Suprapubic skin (tissue), 4 donors: ENCODE results near the gene CD8B2.

Experiments
- EP300 ChIP-seq: sonication (generic); formaldehyde crosslinking; IDR thresholded peaks from one replicate; pipeline ENCODE4 v1.6.1; 2017; ENCODE audit warnings: antibody characterized with exemption
- POLR2A ChIP-seq, 2 donors: fragments of 450-650 bp; IDR thresholded peaks; one replicate each; pipeline ENCODE4 v1.6.1; 2017; ENCODE audit warnings: antibody characterized with exemption in 2 of 2, mild to moderate bottlenecking in 2 of 2, moderate library complexity in 2 of 2
- POLR2AphosphoS5 ChIP-seq, 3 donors: sonication (generic); formaldehyde crosslinking; IDR thresholded peaks; one replicate each; pipeline ENCODE4 v1.6.1; 2017; ENCODE audit warnings: antibody characterized with exemption in 3 of 3
- TF ChIP-seq, protein P1 (sequence below), 2 donors: fragments of 200-600 bp in 1 of 2; fragments of 450-650 bp in 1 of 2; sonication (generic) in 1 of 2; IDR thresholded peaks; one replicate each; pipeline ENCODE4 v1.5.1; 2016 to 2019; ENCODE audit warnings: antibody characterized with exemption in 2 of 2, mild to moderate bottlenecking in 1 of 2, moderate library complexity in 1 of 2

DNA sequence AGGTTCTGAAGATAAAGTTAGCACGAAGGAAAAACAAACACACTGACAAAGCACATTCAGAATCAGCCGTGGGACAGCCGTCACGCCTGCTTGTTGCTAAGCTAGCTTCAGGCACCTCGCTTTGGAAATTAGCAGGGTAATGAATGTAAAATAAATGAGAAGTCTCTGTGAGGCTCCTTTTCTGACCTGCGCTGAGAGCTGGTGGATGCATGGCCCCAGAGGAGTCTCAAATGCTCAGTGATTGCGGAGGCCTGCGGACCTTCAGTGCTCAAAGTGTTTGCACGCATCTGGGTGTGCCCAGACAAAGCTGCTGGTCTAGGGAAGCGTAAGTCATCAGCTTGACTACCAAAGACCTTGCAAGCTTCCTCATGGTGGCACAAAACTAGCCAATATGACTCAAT is 50.6 kb downstream of the CD8B2 start:
- TF ChIP-seq, protein P1, sequence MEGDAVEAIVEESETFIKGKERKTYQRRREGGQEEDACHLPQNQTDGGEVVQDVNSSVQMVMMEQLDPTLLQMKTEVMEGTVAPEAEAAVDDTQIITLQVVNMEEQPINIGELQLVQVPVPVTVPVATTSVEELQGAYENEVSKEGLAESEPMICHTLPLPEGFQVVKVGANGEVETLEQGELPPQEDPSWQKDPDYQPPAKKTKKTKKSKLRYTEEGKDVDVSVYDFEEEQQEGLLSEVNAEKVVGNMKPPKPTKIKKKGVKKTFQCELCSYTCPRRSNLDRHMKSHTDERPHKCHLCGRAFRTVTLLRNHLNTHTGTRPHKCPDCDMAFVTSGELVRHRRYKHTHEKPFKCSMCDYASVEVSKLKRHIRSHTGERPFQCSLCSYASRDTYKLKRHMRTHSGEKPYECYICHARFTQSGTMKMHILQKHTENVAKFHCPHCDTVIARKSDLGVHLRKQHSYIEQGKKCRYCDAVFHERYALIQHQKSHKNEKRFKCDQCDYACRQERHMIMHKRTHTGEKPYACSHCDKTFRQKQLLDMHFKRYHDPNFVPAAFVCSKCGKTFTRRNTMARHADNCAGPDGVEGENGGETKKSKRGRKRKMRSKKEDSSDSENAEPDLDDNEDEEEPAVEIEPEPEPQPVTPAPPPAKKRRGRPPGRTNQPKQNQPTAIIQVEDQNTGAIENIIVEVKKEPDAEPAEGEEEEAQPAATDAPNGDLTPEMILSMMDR (IDR thresholded peaks at IDR 0.05), result no peak
- TF ChIP-seq POLR2A (IDR thresholded peaks at IDR 0.05) (no peak), POLR2AphosphoS5 (IDR thresholded peaks at IDR 0.05) (no peak), EP300 (no peak)
